GM21423 (cell line): Measurements from ENCODE around the gene NPY4R2.
"Not testable (repeated sequence)": the region's sequence is repeated elsewhere in the genome, so short reads cannot be mapped to it uniquely, and the experiment has no call there.

Experiments
- ATAC-seq: cut with Tn5 transposase; IDR thresholded peaks from one replicate; pipeline ENCODE4 v1.9.1; 2021; ENCODE audit warnings: mild to moderate bottlenecking, moderate library complexity; ENCODE audit not compliant: unreplicated experiment

NPY4R2 gene

DNA sequence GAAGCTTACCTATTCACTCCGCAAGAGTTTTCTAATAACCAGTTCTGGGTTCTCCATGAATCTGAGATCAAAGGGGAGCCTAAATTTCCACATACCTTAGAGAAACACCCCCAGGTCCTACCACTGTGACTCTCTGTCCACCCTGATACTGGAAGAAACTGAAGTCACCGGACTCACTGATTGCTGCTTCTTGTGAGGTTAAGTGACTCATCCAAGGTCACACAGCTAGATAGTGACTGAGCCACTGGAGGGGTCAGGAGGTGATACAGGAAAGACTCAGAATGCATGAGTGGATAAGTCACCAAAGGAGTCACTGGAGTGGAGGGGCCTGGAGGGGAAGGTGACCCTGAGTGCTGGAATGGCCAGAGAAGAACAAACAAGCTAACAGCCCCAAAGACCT lies 9.8 kb downstream of the NPY4R2 start:
- not testable (repeated sequence) for ATAC-seq

DNA sequence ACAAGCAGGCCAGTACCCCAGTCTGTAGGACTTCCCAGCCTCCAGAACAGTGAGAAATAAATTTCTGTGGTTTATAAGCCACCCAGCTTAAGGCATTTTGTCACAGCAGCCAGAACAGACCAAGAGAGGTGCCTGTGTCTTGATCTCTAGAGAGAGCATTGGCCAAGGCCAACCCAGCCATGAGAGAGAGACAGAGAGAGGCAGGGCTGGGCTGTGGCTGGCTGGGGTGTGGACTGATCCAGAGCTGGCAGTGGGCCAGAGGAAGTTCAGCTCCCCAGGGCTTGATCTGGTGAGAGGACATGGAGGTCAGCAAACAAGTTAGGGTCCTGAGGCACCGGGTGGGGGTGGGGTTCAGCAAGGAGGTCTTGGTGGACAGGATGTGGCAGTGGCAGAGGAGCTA lies 14.4 kb downstream of the NPY4R2 start:
- not testable (repeated sequence) for ATAC-seq

DNA sequence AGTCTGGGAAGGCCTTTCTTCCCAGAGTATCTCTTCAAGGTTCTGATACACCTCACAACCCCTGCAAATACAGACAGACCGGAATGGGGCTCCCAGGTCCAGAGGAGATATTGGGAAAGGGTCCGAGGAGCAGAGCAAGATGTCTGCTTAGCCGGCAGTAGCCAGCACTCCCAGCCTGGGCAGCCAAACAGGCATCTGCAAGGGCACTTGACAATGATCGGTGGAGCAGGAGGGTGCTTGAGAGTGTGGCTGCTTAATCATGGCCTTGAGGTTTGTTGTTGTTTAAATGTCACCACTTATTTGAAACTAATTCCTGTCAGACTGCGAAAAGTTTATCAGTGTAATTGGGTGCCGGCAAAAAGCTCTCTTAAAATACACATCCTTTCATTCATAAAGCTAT lies 15.0 kb downstream of the NPY4R2 start:
- not testable (repeated sequence) for ATAC-seq

DNA sequence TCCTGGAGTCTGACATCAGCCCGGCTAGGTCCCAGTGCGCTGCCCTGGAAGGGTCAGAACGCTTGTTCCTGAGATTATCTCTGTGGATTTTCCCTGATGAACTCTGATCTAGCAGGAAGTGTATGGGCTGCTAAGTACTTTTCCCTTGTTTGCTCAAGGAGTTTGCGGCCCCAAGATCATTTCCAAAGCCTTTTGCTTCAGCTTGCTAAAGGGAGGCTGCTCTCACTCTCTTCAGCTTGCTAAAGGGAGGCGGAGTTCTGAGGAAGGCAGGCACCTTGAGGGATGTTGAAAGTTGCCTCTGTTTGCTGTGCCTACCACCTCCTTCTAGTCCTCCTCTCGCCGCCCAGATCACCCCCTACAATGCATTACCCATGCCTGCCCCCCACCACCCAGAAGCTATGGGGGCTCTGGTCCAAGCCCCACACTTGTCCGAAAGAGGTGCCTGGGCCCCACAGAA lies 18.3 kb downstream of the NPY4R2 start:
- ATAC-seq: not testable (repeated sequence)

DNA sequence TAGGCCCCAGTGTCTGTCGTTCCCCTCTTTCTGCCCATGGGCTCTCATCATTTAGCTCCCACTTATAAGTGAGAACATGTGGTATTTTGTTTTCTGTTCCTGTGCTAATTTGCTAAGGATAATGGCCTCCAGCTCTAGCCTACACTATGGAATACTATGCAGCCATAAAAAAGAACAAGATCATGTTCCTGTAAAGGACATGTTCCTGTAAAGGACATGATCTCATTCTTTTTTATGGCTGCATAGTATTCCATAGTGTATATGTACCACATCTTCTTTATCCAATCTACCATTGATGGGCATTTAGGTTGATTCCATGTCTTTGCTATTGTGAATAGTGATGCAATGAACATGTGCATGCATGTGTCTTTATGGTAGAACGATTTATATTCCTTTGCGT lies 19.2 kb downstream of the NPY4R2 start:
- ATAC-seq: not testable (repeated sequence)

DNA sequence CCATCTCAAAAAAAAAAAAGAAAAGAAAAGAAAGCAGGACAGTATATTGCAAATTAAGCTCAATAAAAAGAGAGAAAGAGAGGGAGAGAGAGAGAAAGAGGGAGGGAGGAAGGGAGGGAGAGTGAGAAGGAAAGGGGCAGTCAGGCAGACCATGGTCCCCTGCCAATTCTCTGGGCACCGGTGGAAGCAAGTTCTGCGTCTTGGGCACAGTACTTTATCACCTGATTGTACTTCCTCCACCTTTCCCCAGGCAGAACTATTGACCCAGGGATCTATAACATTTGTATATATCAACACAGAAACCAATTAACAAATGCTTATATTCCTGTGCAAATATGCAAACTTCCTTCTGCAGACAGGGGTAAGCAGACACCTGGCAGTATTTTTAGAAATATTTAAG lies 22.4 kb downstream of the NPY4R2 start:
- not testable (repeated sequence) for ATAC-seq

DNA sequence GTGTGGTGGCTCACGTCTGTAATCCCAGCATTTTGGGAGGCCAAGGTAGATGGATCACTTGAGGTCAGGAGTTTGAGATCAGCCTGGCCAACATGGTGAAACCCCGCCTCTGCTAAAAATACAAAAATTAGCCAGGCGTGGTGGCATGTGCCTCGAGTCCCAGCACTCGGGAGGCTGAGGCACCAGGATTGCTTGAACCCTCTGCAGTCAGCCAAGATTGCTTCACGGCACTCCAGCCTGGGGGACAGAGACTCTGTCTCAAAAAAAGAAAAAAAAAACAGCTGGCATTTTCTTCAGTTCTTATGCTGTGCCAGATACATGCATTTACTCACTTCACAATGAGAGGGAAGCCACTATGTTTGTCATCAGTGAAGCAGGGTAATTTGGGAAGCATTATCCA lies 22.9 kb downstream of the NPY4R2 start:
- not testable (repeated sequence) for ATAC-seq

DNA sequence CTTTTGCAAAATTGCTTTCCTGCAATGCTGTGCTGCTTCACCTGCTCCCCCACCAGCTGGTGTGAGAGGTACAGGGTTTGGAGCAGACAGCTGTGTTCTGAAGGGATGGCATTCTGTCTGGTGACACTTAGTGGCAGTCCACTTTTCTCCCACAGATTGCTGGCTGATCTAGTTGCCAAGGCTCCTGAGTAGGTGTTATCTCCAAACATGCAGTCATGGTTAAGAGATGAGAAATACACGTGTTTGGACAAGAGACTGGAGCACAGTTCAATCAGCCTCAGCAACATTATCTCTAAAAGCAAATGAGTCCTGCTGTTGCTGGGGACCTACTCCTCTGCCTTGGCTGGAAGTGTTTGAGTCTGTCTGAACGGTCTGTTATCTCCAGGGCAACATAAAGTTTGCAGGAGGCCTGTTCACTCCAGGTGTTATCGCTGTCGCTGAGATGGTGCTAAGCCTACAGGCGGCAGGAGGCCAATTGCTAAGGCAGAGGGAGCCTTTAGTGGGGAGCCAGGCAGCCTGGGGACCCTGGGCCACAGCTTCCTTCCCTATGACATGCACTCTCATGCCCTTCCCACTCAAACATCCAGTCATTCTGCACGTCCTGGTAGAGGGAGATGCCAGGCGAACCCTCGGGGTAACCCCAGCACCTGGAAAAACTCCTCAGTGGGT lies 24.0 kb downstream of the NPY4R2 start:
- ATAC-seq: not testable (repeated sequence)

DNA sequence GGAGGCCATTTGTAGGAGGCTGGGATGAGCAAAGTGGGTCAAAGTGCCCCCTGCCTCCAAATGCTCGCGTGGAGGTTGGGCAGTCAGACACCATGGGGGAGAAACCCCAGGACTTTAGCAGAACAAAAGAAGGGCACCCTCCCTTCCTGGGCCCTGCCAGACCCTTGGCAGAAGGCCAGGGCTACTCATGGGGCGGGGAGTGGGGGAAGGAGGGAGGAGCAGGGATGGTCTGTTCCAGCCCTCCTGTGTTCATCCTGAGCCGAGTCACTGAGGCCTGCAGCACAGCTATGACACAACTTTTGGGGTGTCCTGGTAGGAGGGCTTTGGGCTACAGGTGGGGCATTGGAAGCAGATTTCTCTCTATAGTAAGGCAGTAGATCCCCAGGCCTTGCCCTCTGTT lies 24.9 kb downstream of the NPY4R2 start:
- ATAC-seq: not testable (repeated sequence)

DNA sequence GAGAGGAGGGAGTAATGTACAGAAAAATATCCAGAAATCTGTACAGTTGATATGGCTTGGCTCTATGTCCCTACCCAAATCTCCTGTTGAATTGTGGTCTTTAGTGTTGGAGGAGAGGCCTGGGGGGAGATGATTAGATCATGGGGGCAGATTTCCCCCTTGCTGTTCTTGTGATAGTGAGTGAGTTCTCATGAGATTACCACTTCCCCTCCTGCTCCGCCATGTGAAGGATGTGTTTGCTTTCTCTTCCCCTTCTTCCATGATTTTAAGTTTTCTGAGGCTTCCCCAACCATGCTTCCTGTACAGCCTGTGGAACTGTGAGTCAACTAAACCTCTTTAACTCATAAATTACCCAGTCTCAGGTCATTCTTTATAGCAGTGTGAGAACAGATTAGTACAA lies 29.0 kb downstream of the NPY4R2 start:
- ATAC-seq: not testable (repeated sequence)

DNA sequence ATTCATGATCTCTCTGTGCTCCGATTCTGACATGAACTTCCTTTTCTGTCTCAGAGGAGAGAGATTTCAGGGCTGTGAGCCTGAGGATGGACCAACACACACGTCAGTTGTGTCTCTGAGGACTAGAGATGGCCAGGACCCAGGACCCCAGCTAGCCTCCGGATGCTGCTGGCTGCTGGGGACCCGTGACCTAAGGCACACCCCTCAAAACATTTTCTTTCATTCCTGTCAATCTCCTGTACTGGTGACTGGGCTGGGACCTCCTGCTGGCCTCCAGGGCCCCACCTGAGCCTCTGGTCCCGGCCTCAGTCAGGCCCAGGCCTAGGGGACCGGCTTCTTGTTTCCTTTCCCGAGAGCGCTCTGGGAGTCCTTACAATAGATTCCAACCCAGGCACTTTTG lies 38.7 kb downstream of the NPY4R2 start:
- not testable (repeated sequence) for ATAC-seq

DNA sequence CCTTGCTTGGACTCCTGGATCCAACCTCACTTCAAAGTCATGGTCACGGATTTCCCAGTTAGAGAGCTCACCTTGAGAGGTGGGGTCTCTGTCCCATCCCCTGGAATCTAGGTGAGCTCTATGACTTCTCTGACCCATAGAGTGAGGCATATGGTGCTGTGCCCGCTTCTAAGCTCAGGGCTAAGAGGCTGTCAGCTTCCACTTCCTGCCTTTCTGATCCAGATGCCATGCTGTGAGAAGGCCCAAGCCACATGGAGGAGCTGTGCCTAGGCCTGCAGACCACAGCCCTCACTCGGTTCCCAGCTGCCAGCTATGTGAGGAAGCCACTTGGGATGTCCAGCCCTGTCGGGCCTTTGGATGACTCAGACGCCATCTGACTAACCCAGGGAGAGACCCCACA lies 41.2 kb downstream of the NPY4R2 start:
- ATAC-seq: not testable (repeated sequence)

DNA sequence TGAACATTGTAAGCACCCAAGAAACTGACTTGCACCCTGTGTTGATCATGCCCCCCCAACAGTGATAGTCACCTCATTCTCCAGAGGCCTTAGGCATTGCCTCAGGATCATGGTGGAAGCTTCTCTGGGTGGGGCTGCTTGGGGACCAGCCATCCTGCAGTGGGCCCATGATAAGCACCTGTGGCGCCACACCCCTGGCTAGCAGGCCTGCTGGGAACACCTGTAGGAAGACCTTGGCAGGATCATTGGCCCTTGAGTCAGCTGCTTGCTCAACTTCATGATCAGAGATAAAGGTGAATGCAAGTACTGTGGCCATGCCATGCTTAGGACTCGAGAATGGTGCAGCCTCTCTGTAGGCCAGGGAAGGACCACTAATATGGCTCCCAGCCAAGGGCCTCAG lies 42.2 kb downstream of the NPY4R2 start:
- not testable (repeated sequence) for ATAC-seq

DNA sequence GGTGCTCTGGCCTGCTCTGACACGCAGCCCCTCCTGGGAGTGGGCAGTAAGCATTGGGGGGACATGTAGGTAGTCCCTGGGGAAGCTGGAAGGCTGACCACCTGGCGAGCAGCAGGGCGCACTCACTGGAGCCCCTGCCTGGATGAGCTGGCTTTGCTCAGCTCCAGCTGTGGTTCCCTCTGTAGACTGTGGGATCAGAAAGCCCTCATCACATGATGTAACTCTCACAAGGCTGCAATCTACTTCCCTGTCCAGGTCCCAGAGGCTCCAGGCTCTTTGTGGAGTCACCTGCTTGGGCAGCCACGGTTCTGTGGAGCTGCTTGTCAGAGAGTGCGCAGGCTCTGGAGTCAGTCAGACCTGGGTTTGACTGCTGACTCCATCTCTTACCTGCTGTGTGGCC lies 44.3 kb downstream of the NPY4R2 start:
- ATAC-seq: not testable (repeated sequence)

DNA sequence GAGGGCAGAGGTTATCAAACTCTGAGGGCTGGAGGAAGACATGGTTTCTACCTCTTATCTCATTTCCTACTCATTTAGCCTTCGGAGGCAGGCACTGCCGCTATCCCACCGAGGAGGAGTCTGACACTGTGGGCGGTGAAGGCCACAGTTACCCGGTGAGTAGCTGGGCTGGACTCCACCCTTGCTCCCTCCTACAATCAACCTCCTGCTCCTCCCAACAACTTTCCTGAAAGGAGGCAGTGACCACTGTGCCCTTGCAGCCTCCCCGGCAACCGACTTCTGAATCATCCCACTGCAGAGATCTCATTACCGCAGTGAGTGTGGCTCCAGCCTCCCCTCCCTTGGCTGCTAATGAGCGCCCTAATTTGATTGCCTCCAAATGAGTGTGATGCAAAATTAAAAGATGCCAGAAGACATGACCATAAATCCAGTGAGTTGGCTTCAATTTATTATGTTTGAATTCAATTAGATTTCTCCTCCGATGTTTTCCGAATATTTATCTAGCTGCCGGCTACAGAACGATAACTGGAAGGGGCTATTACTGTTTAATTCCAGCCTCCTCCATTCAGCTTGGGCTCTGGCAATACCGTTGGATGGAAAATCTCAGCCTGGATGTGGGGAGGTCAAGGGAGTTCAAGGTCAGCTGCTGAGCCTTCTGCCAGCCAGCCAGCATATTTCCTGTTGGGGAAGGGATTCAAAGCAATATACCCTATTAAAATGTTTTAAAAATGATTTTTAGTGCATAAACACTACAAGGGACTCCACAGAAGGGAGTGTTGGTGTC lies 46.0 kb downstream of the NPY4R2 start:
- not testable (repeated sequence) for ATAC-seq

DNA sequence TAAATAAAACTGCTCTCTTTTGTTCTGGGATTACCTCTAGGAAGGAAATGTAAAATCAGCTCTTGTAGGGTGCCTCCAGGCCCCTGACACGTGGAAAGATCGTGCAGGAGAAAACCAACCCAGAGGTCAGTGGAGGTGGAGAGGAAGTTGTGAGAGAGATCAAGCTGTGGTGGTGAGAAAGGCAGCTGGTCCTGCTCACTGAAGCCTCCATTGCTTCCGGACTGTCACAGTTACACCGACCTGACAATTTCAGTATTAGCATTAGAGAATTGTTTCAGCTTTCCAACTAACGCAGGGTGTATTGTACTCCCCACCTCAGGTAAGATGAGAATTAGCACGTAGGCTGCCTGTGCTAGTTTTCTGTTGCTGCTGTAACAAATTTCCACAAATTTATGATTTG lies 50.5 kb downstream of the NPY4R2 start:
- not testable (repeated sequence) for ATAC-seq

DNA sequence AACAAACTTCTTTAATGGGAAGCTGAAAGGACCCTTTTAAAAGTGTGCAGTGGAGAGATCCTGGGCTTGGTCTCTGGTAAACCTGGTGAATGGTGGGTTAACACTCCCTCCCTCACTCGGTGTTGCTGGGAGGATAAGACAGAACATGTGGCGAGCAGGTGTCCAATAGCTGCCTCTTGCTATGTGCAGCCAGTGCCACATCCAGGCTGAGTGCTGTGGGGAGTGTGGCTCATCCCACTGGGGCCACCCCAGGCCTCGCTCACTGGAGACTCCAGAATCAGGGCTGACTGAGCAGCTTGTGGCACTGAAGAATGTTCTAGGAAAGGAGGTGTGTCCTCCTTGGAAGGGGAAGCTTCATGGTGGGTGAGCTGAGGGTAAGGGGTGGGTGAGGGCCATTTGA lies 51.6 kb downstream of the NPY4R2 start:
- not testable (repeated sequence) for ATAC-seq

DNA sequence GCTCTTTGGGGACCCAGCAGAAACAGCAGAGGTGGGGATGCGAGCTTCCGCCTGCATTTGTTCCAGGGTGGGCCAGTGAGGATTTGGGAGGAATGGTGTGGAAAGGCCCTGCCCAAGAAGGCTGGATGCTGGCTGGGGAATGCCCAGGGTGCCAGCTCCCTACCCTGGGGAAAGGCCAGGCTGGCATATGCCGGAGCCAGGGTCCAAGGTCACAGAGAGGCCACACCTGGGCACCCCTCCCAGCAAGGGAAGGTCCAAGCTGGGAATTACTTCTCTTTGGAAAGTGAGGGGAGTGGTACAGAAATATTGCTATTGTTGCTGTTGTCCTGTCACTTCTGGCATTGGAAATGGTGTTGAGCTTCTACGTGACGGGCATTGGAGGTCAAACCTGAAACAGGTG lies 53.1 kb downstream of the NPY4R2 start:
- ATAC-seq: not testable (repeated sequence)

DNA sequence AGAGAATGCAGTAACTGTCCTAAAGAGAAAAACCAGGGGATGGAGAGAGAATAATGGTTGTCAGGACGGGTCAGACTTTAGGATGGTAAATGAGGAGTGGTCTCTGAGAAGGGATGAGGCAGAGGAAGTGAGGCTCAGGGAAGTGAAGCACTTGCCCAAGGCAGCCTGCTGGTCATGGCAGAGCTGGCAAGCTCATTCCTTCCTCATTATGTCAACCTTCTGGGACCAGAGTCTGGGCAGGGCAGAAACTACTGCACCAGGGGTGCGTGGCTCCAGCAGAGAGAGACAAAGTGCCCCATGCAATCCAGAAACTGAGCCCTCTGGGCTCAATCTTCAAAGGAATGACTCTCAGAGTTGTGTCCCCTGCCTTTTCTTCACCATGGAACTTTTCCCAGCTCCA lies 53.6 kb downstream of the NPY4R2 start:
- ATAC-seq: not testable (repeated sequence)
